KMS-11 (cell line): ENCODE results near the gene TRPM4.

Source experiments
- H2AFZ ChIP-seq: fragments of 200-600 bp; sonication (generic); 2 replicates; pipeline ENCODE4 v1.6.1; 2016; ENCODE audit warnings: antibody characterized with exemption, mixed run types, low read depth
- H3K27ac ChIP-seq: fragments of 200-600 bp; sonication (generic); 2 replicates; pipeline ENCODE4 v1.6.1; 2016; ENCODE audit warnings: mild to moderate bottlenecking, mixed run types
- H3K27me3 ChIP-seq: fragments of 200-600 bp; sonication (generic); 2 replicates; pipeline ENCODE4 v1.6.1; 2017; ENCODE audit warnings: mild to moderate bottlenecking, low read depth, mixed run types, moderate library complexity; ENCODE audit not compliant: insufficient read depth
- H3K36me3 ChIP-seq: fragments of 200-600 bp; sonication (generic); 2 replicates; pipeline ENCODE4 v1.6.1; 2017; ENCODE audit warnings: mild to moderate bottlenecking, mixed run types; ENCODE audit not compliant: insufficient read depth
- H3K4me1 ChIP-seq: fragments of 200-600 bp; sonication (generic); 2 replicates; pipeline ENCODE4 v1.6.1; 2016; ENCODE audit warnings: mild to moderate bottlenecking, low read depth, mixed run types; ENCODE audit not compliant: poor library complexity, severe bottlenecking
- H3K4me2 ChIP-seq: fragments of 200-600 bp; sonication (generic); 2 replicates; pipeline ENCODE4 v1.7.0; 2016; ENCODE audit warnings: mild to moderate bottlenecking, mixed run types
- H3K4me3 ChIP-seq: fragments of 200-600 bp; sonication (generic); IDR thresholded peaks from 2 replicates; pipeline ENCODE4 v1.6.1; 2017; ENCODE audit warnings: low read depth, low read length, mixed read lengths; ENCODE audit not compliant: insufficient read depth
- H3K79me2 ChIP-seq: fragments of 200-600 bp; sonication (generic); 2 replicates; pipeline ENCODE4 v1.6.1; 2016; ENCODE audit warnings: low read depth, mixed run types; ENCODE audit not compliant: insufficient read depth
- H3K9ac ChIP-seq: fragments of 200-600 bp; sonication (generic); 2 replicates; pipeline ENCODE4 v1.6.1; 2016; ENCODE audit warnings: mild to moderate bottlenecking, mixed run types
- H4K20me1 ChIP-seq: fragments of 200-600 bp; sonication (generic); 2 replicates; pipeline ENCODE4 v1.6.1; 2016; ENCODE audit warnings: mild to moderate bottlenecking, mixed run types; ENCODE audit not compliant: insufficient read depth
- CTCF ChIP-seq: fragments of 200-600 bp; sonication (generic); conservative IDR thresholded peaks from 2 replicates; pipeline ENCODE4 v1.6.1; 2017; ENCODE audit warnings: low read depth, mild to moderate bottlenecking, antibody characterized with exemption, low read length, moderate library complexity, mixed read lengths

Gene TRPM4

GRCh38 chr19:49193822-49194394, 36.3 kb downstream of the TRPM4 start:
- TF ChIP-seq CTCF: no peak
- H3K4me3 ChIP-seq: no peak overlapping the region
- no peaks in the 10 kb centered on the region for H3K79me2 ChIP-seq
- H3K27me3 ChIP-seq: peaks cover 75% of the 10 kb centered on the region; the same call in 1 of the 2 replicates
- H3K27ac ChIP-seq: no peak overlapping the region
- H4K20me1 ChIP-seq: no peaks in the 10 kb centered on the region
- no peak overlapping the region for H2AFZ ChIP-seq
- H3K36me3 ChIP-seq: no peaks in the 10 kb centered on the region
- H3K4me2 ChIP-seq: no peak overlapping the region
- no peak overlapping the region for H3K9ac ChIP-seq
- H3K4me1 ChIP-seq: no peaks in the 10 kb centered on the region

- TF ChIP-seq CTCF: no peak
Observed at GRCh38 chr19:49194408-49194807, 36.8 kb downstream of the TRPM4 start.

GRCh38 chr19:49196527-49197240, 39.1 kb downstream of the TRPM4 start:
- no peaks in the 10 kb centered on the region for H3K79me2 ChIP-seq
- no peaks in the 10 kb centered on the region for H3K36me3 ChIP-seq
- H2AFZ ChIP-seq: no peak overlapping the region
- H4K20me1 ChIP-seq: no peaks in the 10 kb centered on the region
- peaks cover 7% of the 10 kb centered on the region for H3K4me1 ChIP-seq
- H3K27me3 ChIP-seq: peaks cover 56% of the 10 kb centered on the region; the same call in 1 of the 2 replicates
- no peak overlapping the region for H3K4me3 ChIP-seq
- H3K9ac ChIP-seq: no peak overlapping the region
- TF ChIP-seq CTCF: no peak
- no peak overlapping the region for H3K27ac ChIP-seq
- H3K4me2 ChIP-seq: no peak overlapping the region

More at GRCh38 chr19:49194408-49194807, 36.8 kb downstream of the TRPM4 start:
- no peaks in the 10 kb centered on the region for H3K36me3 ChIP-seq
- peaks cover 70% of the 10 kb centered on the region; the same call in 1 of the 2 replicates for H3K27me3 ChIP-seq
- H4K20me1 ChIP-seq: no peaks in the 10 kb centered on the region
- peaks cover 1% of the 10 kb centered on the region for H3K4me1 ChIP-seq
- no peak overlapping the region for H3K4me3 ChIP-seq
- no peak overlapping the region for H3K27ac ChIP-seq
- H2AFZ ChIP-seq: no peak overlapping the region
- H3K9ac ChIP-seq: no peak overlapping the region
- H3K4me2 ChIP-seq: no peak overlapping the region
- H3K79me2 ChIP-seq: no peaks in the 10 kb centered on the region

GRCh38 chr19:49200238-49200862, 42.8 kb downstream of the TRPM4 start:
- no peak overlapping the region; the same call in 1 of the 2 replicates for H2AFZ ChIP-seq
- no peak overlapping the region for H3K4me3 ChIP-seq
- peaks cover 30% of the 10 kb centered on the region; the same call in 1 of the 2 replicates for H3K27me3 ChIP-seq
- no peak overlapping the region for H3K4me2 ChIP-seq
- H3K36me3 ChIP-seq: no peaks in the 10 kb centered on the region
- H4K20me1 ChIP-seq: no peaks in the 10 kb centered on the region
- H3K9ac ChIP-seq: no peak overlapping the region
- H3K4me1 ChIP-seq: peaks cover 26% of the 10 kb centered on the region
- H3K79me2 ChIP-seq: no peaks in the 10 kb centered on the region
- TF ChIP-seq CTCF: no peak
- H3K27ac ChIP-seq: no peak overlapping the region
